GM12801 (cell line): ENCODE results near the gene GPC5.

Experiments used
- CTCF ChIP-seq: IDR thresholded peaks from one replicate; pipeline ENCODE4 v1.5.1; 2011; ENCODE audit warnings: control low read depth; ENCODE audit not compliant: insufficient read length; ENCODE audit errors: extremely low read depth

GPC5 gene

GRCh38 chr13:92315265-92315664 is 916.8 kb downstream of the GPC5 start:
- no peak for TF ChIP-seq CTCF

GRCh38 chr13:92316030-92316429 is 917.6 kb downstream of the GPC5 start:
- no peak for TF ChIP-seq CTCF

- TF ChIP-seq CTCF: no peak
These were observed 918.6 kb downstream of the GPC5 start for GRCh38 chr13:92317066-92317465.

- TF ChIP-seq CTCF: no peak
These were observed 921.9 kb downstream of the GPC5 start for GRCh38 chr13:92320323-92320722.

GRCh38 chr13:92321174-92321573 is 922.8 kb downstream of the GPC5 start:
- TF ChIP-seq CTCF: no peak

GRCh38 chr13:92345627-92346026 is 947.2 kb downstream of the GPC5 start:
- no peak for TF ChIP-seq CTCF

GRCh38 chr13:92346046-92346445 is 947.6 kb downstream of the GPC5 start:
- no peak for TF ChIP-seq CTCF

- TF ChIP-seq CTCF: no peak
These were observed 956.2 kb downstream of the GPC5 start for GRCh38 chr13:92354583-92354982.
